NCI-H1417 (cell line): Measurements from ENCODE around the gene RHOD.

Source experiments
- DNase-seq, 3 experiments: peaks; one replicate each; lab custom pipeline; 2025; lab: John Stamatoyannopoulos, UW

Gene RHOD

GRCh38 chr11:67117672-67118180, 61.1 kb downstream of the RHOD start:
- peak in 1 of 3 experiments; percentile 72 for DNase-seq

- peak; percentile 37 to 91 (median 78) for DNase-seq
Observed at GRCh38 chr11:67118181-67118766, 61.6 kb downstream of the RHOD start.

- peak; percentile 98 to 99 (median 99) for DNase-seq
Observed at GRCh38 chr11:67118801-67119584, 62.3 kb downstream of the RHOD start, which contains the start of gene KDM2A. Gene KDM2A (plus strand): TSS chr11:67119263. CDS start chr11:67121317, 2,054 bp downstream.

GRCh38 chr11:67119585-67120391, 63.1 kb downstream of the RHOD start:
- DNase-seq = peak in 2 of 3 experiments; percentile 55 to 64

GRCh38 chr11:67120456-67120855, 63.8 kb downstream of the RHOD start:
- no peak for DNase-seq

GRCh38 chr11:67120881-67121710, 64.4 kb downstream of the RHOD start:
- peak in 1 of 3 experiments; percentile 47 for DNase-seq
